Measurements from ENCODE around the gene SEC22A. TPM values are rescaled to one million over a fixed set of nuclear protein-coding genes. Genes with fewer than 3 reads are reported as not detected.

SEC22A gene
- total RNA-seq, 1 donor from 2014 or later = 29.7 TPM

- no peak overlapping the region for H3K4me3 ChIP-seq (ENCODE audit: low read depth, low read length)
- TF ChIP-seq CTCF (conservative IDR thresholded peaks at IDR 0.05; ENCODE audit: low read depth, low read length) = peak; percentile 92
- no peak for DNase-seq (ENCODE audit: low read depth)
Measured at GRCh38 chr3:123286308-123287023, 84.7 kb downstream of the SEC22A start.

- no peak overlapping the region for H3K4me3 ChIP-seq (ENCODE audit: low read depth, low read length)
- no peak for DNase-seq (ENCODE audit: low read depth)
- no peak for TF ChIP-seq CTCF (conservative IDR thresholded peaks at IDR 0.05; ENCODE audit: low read depth, low read length)
Measured at GRCh38 chr3:123287051-123287961, 85.6 kb downstream of the SEC22A start.

GRCh38 chr3:123287962-123288302 lies 86.2 kb downstream of the SEC22A start:
- no peak overlapping the region for H3K4me3 ChIP-seq (ENCODE audit: low read depth, low read length)
- no peak for TF ChIP-seq CTCF (conservative IDR thresholded peaks at IDR 0.05; ENCODE audit: low read depth, low read length)
- DNase-seq (ENCODE audit: low read depth) = no peak

GRCh38 chr3:123289391-123290106 lies 87.8 kb downstream of the SEC22A start:
- no peak for DNase-seq (ENCODE audit: low read depth)
- no peak for TF ChIP-seq CTCF (conservative IDR thresholded peaks at IDR 0.05; ENCODE audit: low read depth, low read length)
- H3K4me3 ChIP-seq (ENCODE audit: low read depth, low read length) = no peak overlapping the region

GRCh38 chr3:123290107-123290930 lies 88.6 kb downstream of the SEC22A start:
- no peak for DNase-seq (ENCODE audit: low read depth)
- no peak overlapping the region for H3K4me3 ChIP-seq (ENCODE audit: low read depth, low read length)
- no peak for TF ChIP-seq CTCF (conservative IDR thresholded peaks at IDR 0.05; ENCODE audit: low read depth, low read length)

GRCh38 chr3:123290962-123291361 lies 89.2 kb downstream of the SEC22A start:
- no peak for DNase-seq (ENCODE audit: low read depth)
- H3K4me3 ChIP-seq (ENCODE audit: low read depth, low read length) = no peak overlapping the region
- no peak for TF ChIP-seq CTCF (conservative IDR thresholded peaks at IDR 0.05; ENCODE audit: low read depth, low read length)
